Activated T-cell treated with anti-CD3 and anti-CD28 coated beads for 4 hours (primary cell): ENCODE results near the gene NOTCH1.
"Not testable (repeated sequence)": the region's sequence is repeated elsewhere in the genome, so short reads cannot be mapped to it uniquely, and the experiment has no call there.

ENCODE experiments used
- DNase-seq: peaks from one replicate; pipeline ENCODE4 v3.0.0-alpha.2; 2020

The NOTCH1 gene

GRCh38 chr9:136564379-136564988 is 18.6 kb upstream of the NOTCH1 start:
- DNase-seq: no peak

- no peak for DNase-seq
Measured at GRCh38 chr9:136563646-136564325, 17.9 kb upstream of the NOTCH1 start.

GRCh38 chr9:136562746-136563495 is 17.1 kb upstream of the NOTCH1 start:
- DNase-seq: no peak

- DNase-seq: no peak
Measured at GRCh38 chr9:136561779-136562178, 15.9 kb upstream of the NOTCH1 start.

GRCh38 chr9:136560586-136560985 is 14.7 kb upstream of the NOTCH1 start:
- DNase-seq: no peak

- not testable (repeated sequence) for DNase-seq
Measured at GRCh38 chr9:136559371-136559770, 13.5 kb upstream of the NOTCH1 start.

- not testable (repeated sequence) for DNase-seq
Measured at GRCh38 chr9:136558846-136559245, 13.0 kb upstream of the NOTCH1 start.

GRCh38 chr9:136558373-136558772 is 12.5 kb upstream of the NOTCH1 start:
- no peak for DNase-seq

GRCh38 chr9:136557036-136557435 is 11.2 kb upstream of the NOTCH1 start:
- DNase-seq: no peak

GRCh38 chr9:136556166-136556565 is 10.3 kb upstream of the NOTCH1 start:
- no peak for DNase-seq

GRCh38 chr9:136554870-136555269 is 9.0 kb upstream of the NOTCH1 start:
- DNase-seq: no peak

- DNase-seq: no peak
Measured at GRCh38 chr9:136553581-136553980, 7.7 kb upstream of the NOTCH1 start.

GRCh38 chr9:136552117-136552703 is 6.4 kb upstream of the NOTCH1 start:
- no peak for DNase-seq

GRCh38 chr9:136551401-136552116 is 5.7 kb upstream of the NOTCH1 start:
- no peak for DNase-seq

GRCh38 chr9:136550439-136551289 is 4.8 kb upstream of the NOTCH1 start:
- no peak for DNase-seq

GRCh38 chr9:136549010-136549980 is 3.4 kb upstream of the NOTCH1 start:
- no peak for DNase-seq

- no peak for DNase-seq
Measured at GRCh38 chr9:136547508-136548215, 1.8 kb upstream of the NOTCH1 start.

GRCh38 chr9:136546697-136547501 is 1.1 kb upstream of the NOTCH1 start:
- DNase-seq: peak; percentile 34

- no peak for DNase-seq
Measured at GRCh38 chr9:136545692-136545964, 220 bp downstream of the NOTCH1 start.
